ENCODE data around the gene TBC1D17.

Gene TBC1D17

GRCh38 chr19:49925486-49925885, 48.0 kb downstream of the TBC1D17 start:
- Histone ChIP-seq H3K36me3 (peaks cover 75% of the 10 kb centered on the region), H3K27me3 (no peaks in the 10 kb centered on the region), H3K9ac (peak overlapping the region; percentile 70; the same call in 1 of the 2 replicates), H3K27ac (peak overlapping the region; percentile 87; the same call in 1 of the 2 replicates), H4K20me1 (peaks cover 80% of the 10 kb centered on the region), H3K4me3 (0 out of 2 replicates have a peak overlapping the region, but pooled peaks have one; percentile 41), H3K4me1 (peaks cover 80% of the 10 kb centered on the region), H3K4me2 (peak overlapping the region; percentile 98), H3K9me3 (no peaks in the 10 kb centered on the region)
- TF ChIP-seq Cebpa-rat (IDR thresholded peaks at IDR 0.05), result no peak

GRCh38 chr19:49926515-49926914, 49.0 kb downstream of the TBC1D17 start:
- Histone ChIP-seq H4K20me1 (peaks cover 80% of the 10 kb centered on the region), H3K4me1 (peaks cover 80% of the 10 kb centered on the region), H3K27me3 (no peaks in the 10 kb centered on the region), H3K4me3 (no peak overlapping the region; the same call in 1 of the 2 replicates), H3K9me3 (no peaks in the 10 kb centered on the region), H3K4me2 (peak overlapping the region; percentile 98), H3K9ac (no peak overlapping the region), H3K36me3 (peaks cover 75% of the 10 kb centered on the region), H3K27ac (no peak overlapping the region)
- no peak for TF ChIP-seq Cebpa-rat (IDR thresholded peaks at IDR 0.05)

- H3K4me2 ChIP-seq, result peak overlapping the region; percentile 98
- H3K27ac ChIP-seq, result peak overlapping the region; percentile 99
Measured at GRCh38 chr19:49927526-49928264, 50.2 kb downstream of the TBC1D17 start.

GRCh38 chr19:49929121-49929610, 51.7 kb downstream of the TBC1D17 start, which contains the start of the genes ATF5 and NUP62:
Gene ATF5, plus strand, starts transcription at chr19:49929205. Its CDS starts 1,646 bp downstream, at chr19:49930851.
Gene NUP62, minus strand, starts transcription at chr19:49929504. Its CDS starts 19,697 bp downstream, at chr19:49909807.
- H4K20me1 ChIP-seq, result peaks cover 75% of the 10 kb centered on the region
- no peak for TF ChIP-seq Cebpa-rat (IDR thresholded peaks at IDR 0.05)
- peaks cover 71% of the 10 kb centered on the region for H3K4me1 ChIP-seq
- peak within 1 kb of the TSS; percentile 98 for H3K9ac ChIP-seq
- peaks cover 69% of the 10 kb centered on the region for H3K36me3 ChIP-seq
- peak within 1 kb of the TSS; percentile 98 for H3K4me2 ChIP-seq
- peak within 1 kb of the TSS; percentile 99 for H3K27ac ChIP-seq
- peak within 1 kb of the TSS; percentile 83 for H3K4me3 ChIP-seq
- no peaks in the 10 kb centered on the region for H3K27me3 ChIP-seq
- H3K9me3 ChIP-seq, result no peaks in the 10 kb centered on the region

More at GRCh38 chr19:49927526-49928264, 50.2 kb downstream of the TBC1D17 start:
- peak overlapping the region; percentile 98 for H3K9ac ChIP-seq
- peaks cover 78% of the 10 kb centered on the region for H4K20me1 ChIP-seq
- no peaks in the 10 kb centered on the region for H3K9me3 ChIP-seq
- no peak for TF ChIP-seq Cebpa-rat (IDR thresholded peaks at IDR 0.05)
- H3K4me1 ChIP-seq, result peaks cover 77% of the 10 kb centered on the region
- peaks cover 71% of the 10 kb centered on the region for H3K36me3 ChIP-seq
- H3K27me3 ChIP-seq, result no peaks in the 10 kb centered on the region
- peak overlapping the region; percentile 83 for H3K4me3 ChIP-seq

GRCh38 chr19:49929611-49930482, 52.3 kb downstream of the TBC1D17 start:
- Histone ChIP-seq H3K36me3 (peaks cover 62% of the 10 kb centered on the region), H3K4me1 (peaks cover 65% of the 10 kb centered on the region), H4K20me1 (peaks cover 71% of the 10 kb centered on the region), H3K27ac (peak overlapping the region; percentile 99), H3K27me3 (no peaks in the 10 kb centered on the region), H3K9me3 (no peaks in the 10 kb centered on the region), H3K4me3 (peak overlapping the region; percentile 83), H3K9ac (peak overlapping the region; percentile 98), H3K4me2 (peak overlapping the region; percentile 98)
- no peak for TF ChIP-seq Cebpa-rat (IDR thresholded peaks at IDR 0.05)

GRCh38 chr19:49930483-49931011, 53.0 kb downstream of the TBC1D17 start:
- H3K9me3 ChIP-seq, result no peaks in the 10 kb centered on the region
- peaks cover 56% of the 10 kb centered on the region for H3K36me3 ChIP-seq
- peaks cover 58% of the 10 kb centered on the region for H3K4me1 ChIP-seq
- H4K20me1 ChIP-seq, result peaks cover 66% of the 10 kb centered on the region
- peak overlapping the region; percentile 67; the same call in 1 of the 2 replicates for H3K9ac ChIP-seq
- no peak for TF ChIP-seq Cebpa-rat (IDR thresholded peaks at IDR 0.05)
- no peaks in the 10 kb centered on the region for H3K27me3 ChIP-seq
- H3K27ac ChIP-seq, result peak overlapping the region; percentile 99; the same call in 1 of the 2 replicates
- H3K4me2 ChIP-seq, result peak overlapping the region; percentile 77
- peak overlapping the region; percentile 83 for H3K4me3 ChIP-seq

GRCh38 chr19:49931293-49932040, 54.0 kb downstream of the TBC1D17 start:
- no peak overlapping the region for H3K9ac ChIP-seq
- H4K20me1 ChIP-seq, result peaks cover 64% of the 10 kb centered on the region
- peaks cover 48% of the 10 kb centered on the region for H3K4me1 ChIP-seq
- H3K9me3 ChIP-seq, result no peaks in the 10 kb centered on the region
- peak overlapping the region; percentile 77 for H3K4me2 ChIP-seq
- H3K27me3 ChIP-seq, result no peaks in the 10 kb centered on the region
- peak overlapping the region; percentile 83; the same call in 1 of the 2 replicates for H3K4me3 ChIP-seq
- peaks cover 47% of the 10 kb centered on the region for H3K36me3 ChIP-seq
- no peak for TF ChIP-seq Cebpa-rat (IDR thresholded peaks at IDR 0.05)
- H3K27ac ChIP-seq, result no peak overlapping the region

GRCh38 chr19:49932041-49932451, 54.5 kb downstream of the TBC1D17 start:
- Histone ChIP-seq H3K27ac (no peak overlapping the region), H4K20me1 (peaks cover 64% of the 10 kb centered on the region), H3K4me1 (peaks cover 43% of the 10 kb centered on the region), H3K4me3 (peak overlapping the region; percentile 83; the same call in 1 of the 2 replicates), H3K36me3 (peaks cover 42% of the 10 kb centered on the region), H3K4me2 (peak overlapping the region; percentile 77), H3K9ac (no peak overlapping the region), H3K27me3 (no peaks in the 10 kb centered on the region), H3K9me3 (no peaks in the 10 kb centered on the region)
- TF ChIP-seq Cebpa-rat (IDR thresholded peaks at IDR 0.05), result no peak

All from BLaER1 (cell line).